Heart left ventricle (tissue), 13 donors: ENCODE measurements around the gene BFSP1.

Experiments used
- CTCF ChIP-seq, 12 donors: fragments of 200-600 bp; sonication (generic) in 4 of 12; IDR thresholded peaks; one replicate each; pipeline versions ENCODE4 v1.5.0 to v1.8.0; 2018 to 2022; ENCODE audit warnings: antibody characterized with exemption in 12 of 12, mild to moderate bottlenecking in 5 of 12
- POLR2A ChIP-seq, 2 donors: fragments of 450-650 bp; IDR thresholded peaks; one replicate each; pipeline ENCODE4 v1.6.1; 2017; ENCODE audit warnings: antibody characterized with exemption in 2 of 2, mild to moderate bottlenecking in 2 of 2, moderate library complexity in 2 of 2
- donor health status: ischemic (EF 13 %, LVEDD 7.1; RV severe dilation, severe dysfunction).
- donor health status: DM: no; HTN: yes; CAD: no.
- donor health status: DM: no; HTN: no; CAD: no.
- donor health status: ischemic (EF 25% LVEDD 6.9; RV normal size, moderate dysfunction).
- donor health status: ischemic (EF 25% LVEDD 5.7; RV mildly dilated, moderate dysfunction).
- donor health status: ischemic (EF 35%, LVEDD 5.7; RV mildly dilated, moderate dysfunction).
- donor health status: nonischemic (EF 11% LVEDD 7.7; RV severe dilation, severe dysfunction).
- donor health status: DM: yes; HTN: yes; CAD: no.
- donor health status: PGD.
- donor health status: ischemic (EF 29% LVEDD 5.4; RV normal size, mild dysfunction).
- donor health status: nonischemic (EF 23%, LVEDD 6.1; RV moderate dilation, normal function).

- TF ChIP-seq CTCF (IDR thresholded peaks at IDR 0.05): no peak
- no peak for TF ChIP-seq POLR2A (IDR thresholded peaks at IDR 0.05)
Measured at GRCh38 chr20:17560344-17561074, 29.3 kb upstream of the BFSP1 start.
